Stimulated activated CD8-positive, alpha-beta memory T cell treated with anti-CD3 and anti-CD28 coated beads, Interleukin-12 subunit alpha, Interleukin-12 subunit beta, amount 100 ng/mL, for 4 hours (primary cell): Measurements from ENCODE around the gene OR2L2.
"Not testable (repeated sequence)": the region's sequence is repeated elsewhere in the genome, so short reads cannot be mapped to it uniquely, and the experiment has no call there.

ENCODE experiments used
- DNase-seq: peaks from one replicate; pipeline ENCODE4 v3.0.0-alpha.2; 2020; ENCODE audit warnings: low read depth

Gene OR2L2

DNA sequence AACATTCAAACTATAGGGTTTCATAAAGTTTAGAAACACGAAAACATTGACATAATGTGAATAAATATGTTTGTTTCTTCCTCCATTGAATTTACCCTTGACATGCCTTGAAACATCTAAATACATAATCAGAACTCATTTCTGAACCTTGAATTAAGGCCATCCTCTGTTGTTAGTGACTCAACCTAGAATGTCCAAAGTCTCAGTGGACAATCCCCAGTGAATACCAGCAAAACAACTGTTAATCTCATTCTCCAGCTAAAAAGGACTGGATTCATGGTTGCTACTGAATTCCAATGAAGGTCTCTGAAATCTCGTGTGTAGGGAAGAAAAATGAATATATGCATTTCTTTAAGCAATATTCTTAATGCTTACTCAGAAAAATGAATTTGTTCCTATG, at the start of gene OR2L2:
TSS of gene OR2L2 (plus strand) at position 301 of the 400 bp plus-strand sequence. CDS start 8,198 bp downstream, outside the sequence.
- DNase-seq: no peak

DNA sequence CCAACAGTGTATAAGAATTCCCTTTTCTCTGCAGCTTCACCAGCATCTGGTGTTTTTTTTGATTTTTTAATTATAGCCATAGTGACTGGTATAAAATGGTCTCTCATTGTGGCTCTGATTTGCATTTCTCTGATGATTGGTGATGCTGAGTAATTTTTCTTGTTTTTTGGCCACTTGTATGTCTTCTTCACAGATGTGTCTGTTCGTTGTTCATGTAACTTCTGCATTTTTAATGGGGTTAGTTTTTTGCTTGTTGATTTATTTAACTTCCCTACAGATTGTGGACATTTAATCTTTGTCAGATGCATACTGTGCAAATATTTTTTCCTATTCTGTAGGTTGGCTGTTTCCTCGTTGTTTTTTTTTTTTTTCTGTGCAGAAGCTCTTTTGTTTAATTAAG, 36.9 kb upstream of the OR2L2 start:
- no peak for DNase-seq

GRCh38 chr1:247998811-247999210, 31.1 kb upstream of the OR2L2 start:
- DNase-seq: no peak

DNA sequence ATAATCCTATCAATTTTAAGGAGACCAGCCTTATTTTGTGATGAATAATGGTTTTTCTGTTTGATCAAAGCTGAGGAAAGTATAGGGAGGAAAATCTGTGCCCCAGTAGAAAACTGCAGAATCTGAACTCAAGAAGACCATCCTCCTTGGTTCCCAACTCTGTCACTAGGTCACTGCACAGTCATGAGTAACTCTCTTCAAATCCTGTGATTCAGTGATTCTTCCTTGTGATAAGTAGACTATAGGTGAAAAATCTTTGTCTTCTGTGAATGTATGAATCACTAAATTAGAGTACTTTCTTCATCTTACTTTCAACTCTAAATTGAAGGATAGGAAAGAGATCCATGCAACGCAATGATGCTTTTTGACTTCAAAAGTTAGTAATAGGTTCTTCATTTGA, 29.7 kb upstream of the OR2L2 start:
- no peak for DNase-seq

DNA sequence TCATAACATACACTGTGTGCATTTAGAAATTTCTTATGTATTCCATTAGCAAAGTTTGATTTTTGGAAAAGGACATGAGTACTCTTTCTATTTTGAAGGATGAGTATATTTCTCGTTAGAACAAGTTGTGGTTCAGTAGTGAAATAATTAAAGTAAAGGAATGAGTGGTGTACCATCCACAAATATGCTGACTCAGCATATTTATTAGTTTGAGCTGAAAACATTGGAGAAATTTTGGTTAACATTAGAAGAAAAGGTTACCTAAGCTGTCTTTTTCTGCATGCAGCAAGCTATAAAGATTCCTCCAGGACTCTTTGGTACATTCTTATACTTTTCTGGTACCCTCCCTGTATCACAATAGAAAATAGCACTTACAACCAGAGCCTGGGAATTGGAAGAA, 22.1 kb upstream of the OR2L2 start:
- DNase-seq: no peak

GRCh38 chr1:248009681-248010080, 20.2 kb upstream of the OR2L2 start:
- DNase-seq: no peak

GRCh38 chr1:248013229-248013710, 16.6 kb upstream of the OR2L2 start, which contains the start of gene OR2L5:
OR2L5 (plus strand) TSS chr1:248013660; CDS start chr1:248021948, 8,288 bp downstream.
- DNase-seq: no peak

DNA sequence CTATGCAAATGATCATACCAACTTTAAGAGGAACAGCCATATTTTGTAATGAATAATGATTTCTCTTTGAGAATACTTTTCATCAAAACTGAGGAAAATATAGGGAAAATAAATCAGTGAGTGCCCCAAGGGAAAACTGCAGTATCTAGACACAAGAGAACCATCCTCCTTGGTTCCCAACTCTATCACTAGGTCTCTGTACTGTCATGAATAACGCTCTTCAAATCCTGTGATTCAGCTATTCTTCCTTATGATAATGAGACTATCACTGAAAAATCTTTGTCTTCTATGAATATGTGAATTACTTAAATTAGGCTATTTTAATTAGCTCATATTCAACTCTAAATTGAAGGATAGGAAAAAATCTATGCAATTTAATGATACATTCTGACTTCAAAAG, 14.1 kb upstream of the OR2L2 start:
- no peak for DNase-seq

DNA sequence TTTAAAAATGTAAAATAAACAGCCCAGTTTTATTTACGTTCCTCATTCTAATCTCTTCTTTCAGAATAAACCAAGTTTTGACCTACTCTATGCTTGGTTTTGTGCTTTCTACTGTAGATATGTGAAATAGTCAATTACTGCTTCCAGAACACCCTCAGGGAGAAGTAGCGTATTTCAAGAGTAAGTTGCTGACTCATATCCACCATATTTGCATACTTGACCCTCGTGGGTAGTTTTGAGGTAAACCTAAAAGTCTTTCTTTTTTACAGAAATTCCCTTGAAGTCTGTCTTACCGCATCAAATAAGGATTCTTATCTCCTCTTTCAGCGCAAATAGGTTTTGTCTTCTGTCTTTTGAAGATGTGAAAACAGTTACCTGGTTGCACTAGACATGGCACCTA, 15.3 kb downstream of the OR2L2 start:
- no peak for DNase-seq

GRCh38 chr1:248046536-248046935, 16.7 kb downstream of the OR2L2 start, which contains the start of gene OR2L3:
OR2L3 (plus strand) TSS chr1:248046836; CDS start chr1:248060682, 13,846 bp downstream.
- no peak for DNase-seq

DNA sequence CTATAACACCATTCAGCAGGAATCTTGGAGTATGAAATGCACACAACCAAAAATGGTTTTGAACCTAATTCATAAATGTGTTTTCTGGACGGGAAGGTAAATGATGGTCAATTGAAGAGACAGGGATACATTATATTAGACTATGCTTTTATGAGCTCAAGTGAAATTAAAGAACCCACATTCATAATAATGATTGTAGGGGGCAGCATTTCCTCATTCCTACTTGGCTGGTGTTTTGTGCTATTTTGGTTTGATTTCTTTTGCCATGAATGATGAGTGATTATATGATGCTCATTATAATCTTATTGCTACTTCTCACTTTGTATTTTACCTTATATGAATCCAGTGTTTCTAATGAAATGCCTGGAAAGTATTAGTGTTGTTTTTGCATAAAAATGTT, 17.1 kb downstream of the OR2L2 start:
- no peak for DNase-seq

DNA sequence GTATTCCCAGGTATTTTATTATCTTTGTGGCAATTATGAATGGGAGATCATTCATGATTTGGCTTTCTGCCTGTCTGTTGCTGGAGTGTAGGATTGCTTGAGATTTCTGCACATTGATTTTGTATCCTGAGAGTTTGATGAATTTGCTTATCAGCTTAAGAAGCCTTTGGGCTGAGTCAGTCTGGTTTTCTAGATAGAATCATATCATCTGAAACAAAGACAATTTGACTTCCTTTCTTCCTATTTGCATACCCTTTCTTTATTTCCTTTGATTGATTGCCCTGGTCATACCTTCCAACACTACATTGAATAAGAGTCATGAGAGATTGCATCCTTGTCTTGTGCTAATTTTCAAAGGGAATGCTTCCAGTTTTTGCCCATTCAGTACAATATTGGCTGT, 24.8 kb downstream of the OR2L2 start:
- DNase-seq: no peak

DNA sequence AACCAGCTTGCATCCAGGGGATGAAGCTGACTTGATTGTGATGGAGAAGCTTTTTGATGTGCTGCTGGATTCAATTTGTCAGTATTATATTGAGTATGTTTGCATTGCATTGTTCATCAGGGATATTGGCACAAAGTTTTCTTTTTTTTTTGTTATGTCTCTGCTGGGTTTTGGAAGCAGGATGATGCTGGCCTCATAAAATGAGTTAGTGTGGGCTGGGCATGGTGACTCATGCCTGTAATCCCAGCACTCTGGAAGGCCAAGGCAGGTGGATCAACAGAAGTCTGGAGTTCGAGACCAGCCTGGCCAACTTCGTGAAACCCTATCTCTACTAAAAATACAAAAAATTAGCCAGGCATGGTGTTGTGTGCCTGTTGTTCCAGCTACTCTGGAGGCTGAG, 25.4 kb downstream of the OR2L2 start:
- DNase-seq: no peak

DNA sequence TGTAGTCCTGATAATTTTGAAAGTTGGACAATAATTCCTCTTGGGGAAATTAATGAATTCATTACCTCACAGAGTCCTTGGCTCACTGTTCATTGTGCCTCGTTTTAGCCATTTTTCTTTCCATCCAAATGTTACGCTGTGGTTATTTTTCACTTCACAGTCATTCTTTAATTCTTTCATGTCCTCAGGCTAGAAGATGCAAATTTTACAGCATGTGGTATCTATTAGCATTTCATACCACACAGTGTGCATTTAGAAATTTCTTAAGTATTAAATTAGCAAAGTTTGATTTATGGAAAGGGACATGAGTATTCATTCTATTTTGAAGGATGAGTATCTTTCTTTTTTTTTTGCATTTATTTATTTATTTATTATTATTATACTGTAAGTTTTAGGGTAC, 35.2 kb downstream of the OR2L2 start:
- no peak for DNase-seq

DNA sequence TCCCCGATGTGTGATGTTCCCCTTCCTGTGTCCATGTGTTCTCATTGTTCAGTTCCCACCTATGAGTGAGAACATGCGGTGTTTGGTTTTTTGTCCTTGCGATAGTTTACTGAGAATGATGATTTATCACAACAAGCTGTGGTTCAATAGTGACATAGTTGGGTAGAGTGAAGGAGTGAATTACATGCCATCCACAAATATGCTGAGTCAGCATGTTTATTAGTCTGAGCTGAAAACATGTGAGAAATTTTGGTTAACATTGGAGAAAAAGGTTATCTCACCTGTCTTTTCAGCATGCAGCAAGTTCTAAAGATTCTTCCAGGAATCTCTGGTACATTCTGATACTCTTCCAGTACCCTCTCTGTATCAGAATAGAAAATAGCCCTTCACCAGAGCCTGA, 35.7 kb downstream of the OR2L2 start:
- DNase-seq: no peak

DNA sequence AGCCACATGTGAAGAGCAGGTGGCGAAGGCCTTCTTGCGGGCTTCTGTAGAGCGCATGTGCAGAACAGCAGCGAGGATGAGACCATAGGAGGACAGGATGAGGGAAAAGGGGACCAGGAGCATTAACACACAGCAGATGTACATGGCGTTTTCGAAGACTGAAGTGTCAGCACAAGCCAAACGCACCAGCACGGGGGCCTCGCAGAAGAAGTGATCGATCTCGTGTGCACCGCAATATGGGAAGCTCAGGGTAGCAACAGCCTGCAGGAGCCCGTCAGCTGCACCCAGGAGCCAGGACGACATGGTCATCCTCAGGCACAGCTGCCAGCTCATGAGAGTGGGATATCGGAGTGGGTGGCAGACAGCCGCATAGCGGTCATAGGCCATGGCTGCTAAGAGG, 54.0 kb downstream of the OR2L2 start:
- not testable (repeated sequence) for DNase-seq
